Measurements from ENCODE around the gene PGD.

PGD gene

DNA sequence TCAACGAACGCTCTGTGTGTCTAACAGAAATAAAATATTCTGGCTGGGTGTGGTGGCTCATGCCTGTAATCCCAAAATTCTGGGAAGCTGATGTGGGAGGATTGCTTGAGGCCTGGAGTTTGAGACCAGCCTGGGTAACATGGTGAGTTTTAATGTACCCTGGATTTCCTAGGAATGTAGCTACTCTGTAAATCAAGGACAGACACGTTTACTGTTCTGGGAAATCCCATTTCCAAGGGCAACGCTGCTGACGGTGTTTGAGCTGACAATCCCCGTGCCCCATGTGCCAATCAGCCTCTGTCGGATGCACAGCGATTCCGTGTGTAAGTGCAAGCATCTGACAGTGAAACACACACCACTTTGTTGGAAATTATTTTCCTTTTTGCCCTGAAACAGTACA, 59.0 kb downstream of the PGD start:
- H3K9ac ChIP-seq, result no peak overlapping the region
- no peaks in the 10 kb centered on the region for H3K79me2 ChIP-seq (ENCODE audit: insufficient read depth, low read depth)
- H3K27me3 ChIP-seq (ENCODE audit: insufficient read depth, low read depth), result no peaks in the 10 kb centered on the region
- H3K36me3 ChIP-seq (ENCODE audit: insufficient read depth), result 0 out of 2 replicates have a peak, but pooled peaks cover 5% of the 10 kb centered on the region
- TF ChIP-seq, protein P1, sequence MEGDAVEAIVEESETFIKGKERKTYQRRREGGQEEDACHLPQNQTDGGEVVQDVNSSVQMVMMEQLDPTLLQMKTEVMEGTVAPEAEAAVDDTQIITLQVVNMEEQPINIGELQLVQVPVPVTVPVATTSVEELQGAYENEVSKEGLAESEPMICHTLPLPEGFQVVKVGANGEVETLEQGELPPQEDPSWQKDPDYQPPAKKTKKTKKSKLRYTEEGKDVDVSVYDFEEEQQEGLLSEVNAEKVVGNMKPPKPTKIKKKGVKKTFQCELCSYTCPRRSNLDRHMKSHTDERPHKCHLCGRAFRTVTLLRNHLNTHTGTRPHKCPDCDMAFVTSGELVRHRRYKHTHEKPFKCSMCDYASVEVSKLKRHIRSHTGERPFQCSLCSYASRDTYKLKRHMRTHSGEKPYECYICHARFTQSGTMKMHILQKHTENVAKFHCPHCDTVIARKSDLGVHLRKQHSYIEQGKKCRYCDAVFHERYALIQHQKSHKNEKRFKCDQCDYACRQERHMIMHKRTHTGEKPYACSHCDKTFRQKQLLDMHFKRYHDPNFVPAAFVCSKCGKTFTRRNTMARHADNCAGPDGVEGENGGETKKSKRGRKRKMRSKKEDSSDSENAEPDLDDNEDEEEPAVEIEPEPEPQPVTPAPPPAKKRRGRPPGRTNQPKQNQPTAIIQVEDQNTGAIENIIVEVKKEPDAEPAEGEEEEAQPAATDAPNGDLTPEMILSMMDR (conservative IDR thresholded peaks at IDR 0.05; ENCODE audit: low read depth, low read length), result no peak
- peak overlapping the region; percentile 26; the same call in 1 of the 2 replicates for H3K4me2 ChIP-seq
- no peak overlapping the region for H3K4me3 ChIP-seq (IDR thresholded peaks at IDR 0.05; ENCODE audit: insufficient read depth, low read depth, low read length)
- H3K4me1 ChIP-seq (ENCODE audit: low read depth, poor library complexity, severe bottlenecking), result peaks cover 30% of the 10 kb centered on the region
- no peaks in the 10 kb centered on the region for H4K20me1 ChIP-seq (ENCODE audit: insufficient read depth)
- H3K27ac ChIP-seq, result no peak overlapping the region
- no peak overlapping the region for H2AFZ ChIP-seq (ENCODE audit: low read depth)

DNA sequence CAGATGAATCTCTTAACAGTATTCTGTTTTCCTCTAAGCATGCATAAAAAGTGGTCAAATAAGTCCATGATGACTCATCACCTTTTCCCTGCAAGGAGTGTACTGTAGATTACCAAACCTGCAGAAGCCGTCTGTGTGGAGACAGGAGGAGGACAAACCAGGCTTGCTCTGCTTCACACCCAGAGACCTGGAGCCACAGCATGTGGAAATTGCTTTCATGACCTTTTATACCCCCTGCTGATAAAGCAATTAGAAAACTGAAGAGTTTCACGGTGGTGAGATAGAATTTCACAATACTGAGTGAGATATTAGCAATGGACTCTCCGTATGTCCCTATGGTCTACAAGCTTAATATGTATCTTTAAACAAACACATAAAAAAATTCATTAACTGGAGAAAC, 60.3 kb downstream of the PGD start:
- H4K20me1 ChIP-seq (ENCODE audit: insufficient read depth), result no peaks in the 10 kb centered on the region
- no peaks in the 10 kb centered on the region for H3K79me2 ChIP-seq (ENCODE audit: insufficient read depth, low read depth)
- no peaks in the 10 kb centered on the region for H3K27me3 ChIP-seq (ENCODE audit: insufficient read depth, low read depth)
- H3K4me1 ChIP-seq (ENCODE audit: low read depth, poor library complexity, severe bottlenecking), result peaks cover 30% of the 10 kb centered on the region
- TF ChIP-seq, protein P1 (conservative IDR thresholded peaks at IDR 0.05; ENCODE audit: low read depth, low read length), result no peak
- H3K9ac ChIP-seq, result no peak overlapping the region
- 0 out of 2 replicates have a peak, but pooled peaks cover 8% of the 10 kb centered on the region for H3K36me3 ChIP-seq (ENCODE audit: insufficient read depth)
- peak overlapping the region; percentile 16; the same call in 1 of the 2 replicates for H3K27ac ChIP-seq
- H3K4me2 ChIP-seq, result peak overlapping the region; percentile 6; the same call in 1 of the 2 replicates
- no peak overlapping the region for H2AFZ ChIP-seq (ENCODE audit: low read depth)
- no peak overlapping the region for H3K4me3 ChIP-seq (IDR thresholded peaks at IDR 0.05; ENCODE audit: insufficient read depth, low read depth, low read length)

DNA sequence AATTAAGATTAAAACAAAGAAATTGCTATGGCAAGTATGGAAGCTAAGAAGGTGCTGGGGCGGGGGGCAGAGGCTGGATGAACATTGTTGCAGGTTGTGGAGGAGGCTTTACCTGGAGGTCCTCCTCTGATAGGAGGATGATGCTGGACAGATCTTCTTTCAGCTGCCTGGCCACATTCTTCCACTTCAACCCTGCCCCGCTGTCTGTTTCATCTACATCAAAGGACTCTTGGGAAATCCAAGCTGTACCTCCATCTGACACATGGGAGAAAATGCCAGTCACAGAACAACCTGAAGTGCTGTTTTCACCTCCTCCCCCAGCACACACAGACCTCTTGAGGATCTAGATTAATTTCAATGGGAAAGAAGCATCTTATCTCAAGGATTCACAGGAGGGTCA, 68.2 kb downstream of the PGD start:
- H2AFZ ChIP-seq (ENCODE audit: low read depth), result no peak overlapping the region
- no peaks in the 10 kb centered on the region for H3K27me3 ChIP-seq (ENCODE audit: insufficient read depth, low read depth)
- H3K4me1 ChIP-seq (ENCODE audit: low read depth, poor library complexity, severe bottlenecking), result peaks cover 8% of the 10 kb centered on the region
- H3K79me2 ChIP-seq (ENCODE audit: insufficient read depth, low read depth), result peaks cover 12% of the 10 kb centered on the region; the same call in 1 of the 2 replicates
- H3K4me3 ChIP-seq (IDR thresholded peaks at IDR 0.05; ENCODE audit: insufficient read depth, low read depth, low read length), result no peak overlapping the region
- TF ChIP-seq, protein P1 (conservative IDR thresholded peaks at IDR 0.05; ENCODE audit: low read depth, low read length), result no peak
- no peak overlapping the region for H3K4me2 ChIP-seq
- no peak overlapping the region for H3K9ac ChIP-seq
- no peak overlapping the region for H3K27ac ChIP-seq
- H3K36me3 ChIP-seq (ENCODE audit: insufficient read depth), result peaks cover 16% of the 10 kb centered on the region; the same call in 1 of the 2 replicates
- H4K20me1 ChIP-seq (ENCODE audit: insufficient read depth), result no peaks in the 10 kb centered on the region

DNA sequence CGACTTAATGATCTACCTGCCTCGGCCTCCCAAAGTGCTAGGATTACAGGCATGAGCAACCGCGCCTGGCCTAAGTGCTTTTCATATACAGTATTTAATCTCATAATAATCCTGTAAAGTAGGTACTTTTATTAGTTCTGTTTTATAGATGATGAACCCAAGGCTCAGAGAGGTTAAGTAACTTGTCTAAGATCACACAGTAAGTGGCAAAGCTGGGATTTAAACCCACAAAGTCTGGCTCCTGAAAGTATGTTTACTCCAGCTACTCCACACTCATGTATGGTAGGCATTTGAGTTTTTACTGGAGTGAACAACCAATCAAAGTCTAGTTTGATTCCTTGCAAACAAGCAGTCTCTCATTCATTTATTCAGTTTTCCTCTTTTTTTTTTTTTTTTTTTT, 71.2 kb downstream of the PGD start:
- Histone ChIP-seq H3K79me2 (ENCODE audit: insufficient read depth, low read depth) (peaks cover 13% of the 10 kb centered on the region; the same call in 1 of the 2 replicates), H4K20me1 (ENCODE audit: insufficient read depth) (no peaks in the 10 kb centered on the region), H3K4me1 (ENCODE audit: low read depth, poor library complexity, severe bottlenecking) (peaks cover 22% of the 10 kb centered on the region), H3K36me3 (ENCODE audit: insufficient read depth) (peaks cover 7% of the 10 kb centered on the region; the same call in 1 of the 2 replicates), H3K27ac (no peak overlapping the region), H3K4me2 (no peak overlapping the region), H3K4me3 (IDR thresholded peaks at IDR 0.05; ENCODE audit: insufficient read depth, low read depth, low read length) (no peak overlapping the region), H3K9ac (no peak overlapping the region), H2AFZ (ENCODE audit: low read depth) (no peak overlapping the region), H3K27me3 (ENCODE audit: insufficient read depth, low read depth) (no peaks in the 10 kb centered on the region)
- TF ChIP-seq, protein P1 (conservative IDR thresholded peaks at IDR 0.05; ENCODE audit: low read depth, low read length), result no peak
